ENCODE measurements around the gene INTS7. TPM values are rescaled to one million over a fixed set of nuclear protein-coding genes. Genes with fewer than 3 reads are reported as not detected.
"Not testable (repeated sequence)": the region's sequence is repeated elsewhere in the genome, so short reads cannot be mapped to it uniquely, and the experiment has no call there.

INTS7 gene
- total RNA-seq, 4 donors from 2014 or later = 13.5 to 22.3 (median 18.2) TPM

GRCh38 chr1:212009561-212009960 is 25.8 kb downstream of the INTS7 start:
- H3K36me3 ChIP-seq = peaks cover 23% of the 10 kb centered on the region
- H3K9me3 ChIP-seq = no peaks in the 10 kb centered on the region
- no peaks in the 10 kb centered on the region for H3K4me1 ChIP-seq
- H3K27ac ChIP-seq = no peak overlapping the region
- no peak overlapping the region for H3K4me3 ChIP-seq
- no peak for TF ChIP-seq POLR2A (IDR thresholded peaks at IDR 0.05)
- no peak for TF ChIP-seq CTCF (IDR thresholded peaks at IDR 0.05)
- TF ChIP-seq POLR2AphosphoS5 (IDR thresholded peaks at IDR 0.05) = no peak
- TF ChIP-seq EP300 (IDR thresholded peaks at IDR 0.05) = no peak
- DNase-seq (ENCODE audit: low spot score in 2 of 2) = no peak
- H3K27me3 ChIP-seq = no peaks in the 10 kb centered on the region
- WGBS = 100% methylated on average over 1 of the region's 1 CpG

- Histone ChIP-seq H3K4me1 (no peaks in the 10 kb centered on the region), H3K27ac (no peak overlapping the region), H3K9me3 (no peaks in the 10 kb centered on the region), H3K27me3 (no peaks in the 10 kb centered on the region), H3K4me3 (no peak overlapping the region), H3K36me3 (peaks cover 23% of the 10 kb centered on the region)
- 86% methylated on average over 9 of the region's 9 CpGs for WGBS
- no peak for DNase-seq (ENCODE audit: low spot score in 2 of 2)
- no peak for TF ChIP-seq POLR2AphosphoS5 (IDR thresholded peaks at IDR 0.05)
- no peak for TF ChIP-seq EP300 (IDR thresholded peaks at IDR 0.05)
- no peak for TF ChIP-seq CTCF (IDR thresholded peaks at IDR 0.05)
- no peak for TF ChIP-seq POLR2A (IDR thresholded peaks at IDR 0.05)
Observed at GRCh38 chr1:212007886-212008285, 27.5 kb downstream of the INTS7 start.

- no peak overlapping the region for H3K27ac ChIP-seq
- H3K4me3 ChIP-seq = no peak overlapping the region
- H3K27me3 ChIP-seq = no peaks in the 10 kb centered on the region
- H3K4me1 ChIP-seq = no peaks in the 10 kb centered on the region
- no peak for DNase-seq (ENCODE audit: low spot score in 2 of 2)
- peaks cover 23% of the 10 kb centered on the region for H3K36me3 ChIP-seq
- H3K9me3 ChIP-seq = no peaks in the 10 kb centered on the region
- TF ChIP-seq POLR2A (IDR thresholded peaks at IDR 0.05) (no peak), EP300 (IDR thresholded peaks at IDR 0.05) (no peak), CTCF (IDR thresholded peaks at IDR 0.05) (no peak)
- 98% methylated on average over 4 of the region's 4 CpGs for WGBS
Observed at GRCh38 chr1:212007178-212007577, 28.2 kb downstream of the INTS7 start.

- TF ChIP-seq POLR2AphosphoS5 (IDR thresholded peaks at IDR 0.05) (no peak), POLR2A (IDR thresholded peaks at IDR 0.05) (no peak), CTCF (IDR thresholded peaks at IDR 0.05) (no peak), EP300 (IDR thresholded peaks at IDR 0.05) (no peak)
- Histone ChIP-seq H3K4me3 (no peak overlapping the region), H3K27ac (no peak overlapping the region), H3K9me3 (no peaks in the 10 kb centered on the region), H3K36me3 (peaks cover 33% of the 10 kb centered on the region), H3K4me1 (no peaks in the 10 kb centered on the region), H3K27me3 (no peaks in the 10 kb centered on the region)
- WGBS = 96% methylated on average over 7 of the region's 7 CpGs
- DNase-seq (ENCODE audit: low spot score in 2 of 2) = no peak
Observed at GRCh38 chr1:212004895-212005608, 30.3 kb downstream of the INTS7 start.

- Histone ChIP-seq H3K27me3 (no peaks in the 10 kb centered on the region), H3K9me3 (no peaks in the 10 kb centered on the region), H3K4me3 (no peak overlapping the region), H3K4me1 (no peaks in the 10 kb centered on the region), H3K36me3 (peaks cover 32% of the 10 kb centered on the region), H3K27ac (no peak overlapping the region)
- TF ChIP-seq POLR2AphosphoS5 (IDR thresholded peaks at IDR 0.05) = no peak
- no peak for TF ChIP-seq EP300 (IDR thresholded peaks at IDR 0.05)
- no peak for TF ChIP-seq POLR2A (IDR thresholded peaks at IDR 0.05)
- TF ChIP-seq CTCF (IDR thresholded peaks at IDR 0.05) = no peak
- DNase-seq (ENCODE audit: low spot score in 2 of 2) = no peak
- 87% methylated on average over 3 of the region's 3 CpGs for WGBS
Observed at GRCh38 chr1:212002536-212002935, 32.8 kb downstream of the INTS7 start.

GRCh38 chr1:211997426-211997825 is 37.9 kb downstream of the INTS7 start:
- DNase-seq (ENCODE audit: low spot score in 2 of 2); H3K4me1 ChIP-seq; H3K9me3 ChIP-seq; H3K27me3 ChIP-seq; H3K4me3 ChIP-seq; H3K27ac ChIP-seq: not testable (repeated sequence)
- peaks cover 18% of the 10 kb centered on the region for H3K36me3 ChIP-seq
- WGBS = 97% methylated on average over 4 of the region's 4 CpGs

Measured in suprapubic skin (tissue), 4 donors.